Central memory CD8-positive, alpha-beta T cell (primary cell): ENCODE results near the gene CNP.

Experiments
- ATAC-seq: fragments of 150-1000 bp; cut with Tn5 transposase; replicated peaks from 2 replicates; pipeline ENCODE4 v1.10.0; 2022; ENCODE audit warnings: mild to moderate bottlenecking, moderate FRiP score, moderate number of reproducible peaks; ENCODE audit not compliant: poor library complexity, severe bottlenecking; ENCODE audit errors: extremely low read depth
- DNase-seq, 2 donors: peaks; one replicate each; pipeline ENCODE4 v3.0.0; 2021; ENCODE audit warnings: low spot score in 2 of 2
- H3K27ac Mint-ChIP-seq: one replicate; pipeline ENCODE4 v1.8.0; 2022; ENCODE audit warnings: low read depth, mild to moderate bottlenecking, moderate library complexity, mixed read lengths
- H3K27me3 Mint-ChIP-seq: one replicate; pipeline ENCODE4 v1.8.0; 2022; ENCODE audit warnings: mixed read lengths
- H3K36me3 Mint-ChIP-seq: one replicate; pipeline ENCODE4 v1.8.0; 2022; ENCODE audit warnings: mild to moderate bottlenecking, moderate library complexity, mixed read lengths; ENCODE audit not compliant: insufficient read depth
- H3K4me1 Mint-ChIP-seq: one replicate; pipeline ENCODE4 v1.8.0; 2022; ENCODE audit warnings: mixed read lengths
- H3K4me3 Mint-ChIP-seq: one replicate; pipeline ENCODE4 v1.8.0; 2022; ENCODE audit warnings: mild to moderate bottlenecking, moderate library complexity, mixed read lengths
- H3K9me3 Mint-ChIP-seq: one replicate; pipeline ENCODE4 v1.8.0; 2022; ENCODE audit warnings: mixed read lengths

The CNP gene

GRCh38 chr17:41985919-41986318 lies 19.3 kb downstream of the CNP start:
- no peaks in the 10 kb centered on the region for H3K9me3 Mint-ChIP-seq
- ATAC-seq, result no peak
- peaks cover 76% of the 10 kb centered on the region for H3K36me3 Mint-ChIP-seq
- no peak for DNase-seq
- H3K27me3 Mint-ChIP-seq, result no peaks in the 10 kb centered on the region
- H3K4me1 Mint-ChIP-seq, result peaks cover 5% of the 10 kb centered on the region
- no peak overlapping the region for H3K27ac Mint-ChIP-seq
- no peak overlapping the region for H3K4me3 Mint-ChIP-seq

GRCh38 chr17:41986634-41987033 lies 20.0 kb downstream of the CNP start:
- Mint-ChIP-seq H3K27ac (no peak overlapping the region), H3K27me3 (no peaks in the 10 kb centered on the region), H3K4me1 (peaks cover 5% of the 10 kb centered on the region), H3K36me3 (peaks cover 71% of the 10 kb centered on the region), H3K9me3 (no peaks in the 10 kb centered on the region), H3K4me3 (no peak overlapping the region)
- no peak for DNase-seq
- ATAC-seq, result no peak

- no peaks in the 10 kb centered on the region for H3K9me3 Mint-ChIP-seq
- DNase-seq, result no peak
- no peak overlapping the region for H3K27ac Mint-ChIP-seq
- ATAC-seq, result no peak
- H3K27me3 Mint-ChIP-seq, result no peaks in the 10 kb centered on the region
- no peak overlapping the region for H3K4me3 Mint-ChIP-seq
- H3K4me1 Mint-ChIP-seq, result peaks cover 5% of the 10 kb centered on the region
- H3K36me3 Mint-ChIP-seq, result peaks cover 66% of the 10 kb centered on the region
Measured at GRCh38 chr17:41987642-41988041, 21.0 kb downstream of the CNP start.

- ATAC-seq, result no peak
- Mint-ChIP-seq H3K9me3 (no peaks in the 10 kb centered on the region), H3K27ac (no peak overlapping the region), H3K36me3 (peaks cover 68% of the 10 kb centered on the region), H3K27me3 (no peaks in the 10 kb centered on the region), H3K4me3 (no peak overlapping the region), H3K4me1 (peaks cover 5% of the 10 kb centered on the region)
- no peak for DNase-seq
Measured at GRCh38 chr17:41988418-41988817, 21.8 kb downstream of the CNP start.

GRCh38 chr17:41989702-41990419 lies 23.3 kb downstream of the CNP start:
- Mint-ChIP-seq H3K9me3 (no peaks in the 10 kb centered on the region), H3K4me1 (no peaks in the 10 kb centered on the region), H3K4me3 (no peak overlapping the region), H3K27ac (no peak overlapping the region), H3K27me3 (no peaks in the 10 kb centered on the region), H3K36me3 (peaks cover 70% of the 10 kb centered on the region)
- no peak for ATAC-seq
- DNase-seq, result no peak

- Mint-ChIP-seq H3K4me1 (no peaks in the 10 kb centered on the region), H3K27me3 (no peaks in the 10 kb centered on the region), H3K27ac (no peak overlapping the region), H3K4me3 (no peak overlapping the region), H3K9me3 (no peaks in the 10 kb centered on the region), H3K36me3 (peaks cover 78% of the 10 kb centered on the region)
- DNase-seq (no peak), ATAC-seq (no peak)
Measured at GRCh38 chr17:41992576-41992975, 26.0 kb downstream of the CNP start.

- no peak for ATAC-seq
- Mint-ChIP-seq H3K4me1 (peaks cover 10% of the 10 kb centered on the region), H3K9me3 (no peaks in the 10 kb centered on the region), H3K4me3 (no peak overlapping the region), H3K27ac (no peak overlapping the region), H3K27me3 (no peaks in the 10 kb centered on the region), H3K36me3 (peaks cover 86% of the 10 kb centered on the region)
- no peak for DNase-seq
Measured at GRCh38 chr17:41996855-41997164, 30.2 kb downstream of the CNP start.

- Mint-ChIP-seq H3K4me1 (peaks cover 26% of the 10 kb centered on the region), H3K27ac (no peak overlapping the region), H3K9me3 (no peaks in the 10 kb centered on the region), H3K27me3 (no peaks in the 10 kb centered on the region), H3K4me3 (no peak overlapping the region), H3K36me3 (peaks cover 85% of the 10 kb centered on the region)
- DNase-seq (no peak), ATAC-seq (no peak)
Measured at GRCh38 chr17:41998497-41998896, 31.9 kb downstream of the CNP start.

- Mint-ChIP-seq H3K27me3 (no peaks in the 10 kb centered on the region), H3K4me1 (peaks cover 35% of the 10 kb centered on the region), H3K4me3 (no peak overlapping the region), H3K36me3 (peaks cover 64% of the 10 kb centered on the region), H3K27ac (no peak overlapping the region), H3K9me3 (no peaks in the 10 kb centered on the region)
- no peak for DNase-seq
- ATAC-seq, result no peak
Measured at GRCh38 chr17:42000413-42001133, 34.0 kb downstream of the CNP start.

GRCh38 chr17:42001729-42002128 lies 35.1 kb downstream of the CNP start:
- DNase-seq, result no peak
- Mint-ChIP-seq H3K4me1 (peaks cover 37% of the 10 kb centered on the region), H3K4me3 (no peak overlapping the region), H3K27ac (no peak overlapping the region), H3K36me3 (peaks cover 52% of the 10 kb centered on the region), H3K9me3 (no peaks in the 10 kb centered on the region), H3K27me3 (no peaks in the 10 kb centered on the region)
- ATAC-seq, result no peak

GRCh38 chr17:42002175-42002791 lies 35.7 kb downstream of the CNP start:
- Mint-ChIP-seq H3K4me1 (peaks cover 41% of the 10 kb centered on the region), H3K27me3 (no peaks in the 10 kb centered on the region), H3K9me3 (no peaks in the 10 kb centered on the region), H3K36me3 (peaks cover 50% of the 10 kb centered on the region), H3K27ac (no peak overlapping the region), H3K4me3 (no peak overlapping the region)
- ATAC-seq, result no peak
- DNase-seq, result no peak

GRCh38 chr17:42002792-42003301 lies 36.3 kb downstream of the CNP start:
- H3K36me3 Mint-ChIP-seq, result peaks cover 44% of the 10 kb centered on the region
- no peak overlapping the region for H3K27ac Mint-ChIP-seq
- H3K27me3 Mint-ChIP-seq, result no peaks in the 10 kb centered on the region
- ATAC-seq (no peak), DNase-seq (no peak)
- peaks cover 42% of the 10 kb centered on the region for H3K4me1 Mint-ChIP-seq
- no peaks in the 10 kb centered on the region for H3K9me3 Mint-ChIP-seq
- H3K4me3 Mint-ChIP-seq, result no peak overlapping the region

GRCh38 chr17:42005166-42005565 lies 38.6 kb downstream of the CNP start:
- peak overlapping the region; percentile 23 for H3K27ac Mint-ChIP-seq
- peaks cover 31% of the 10 kb centered on the region for H3K36me3 Mint-ChIP-seq
- no peak overlapping the region for H3K4me3 Mint-ChIP-seq
- H3K9me3 Mint-ChIP-seq, result no peaks in the 10 kb centered on the region
- H3K4me1 Mint-ChIP-seq, result peaks cover 55% of the 10 kb centered on the region
- ATAC-seq, result no peak
- H3K27me3 Mint-ChIP-seq, result no peaks in the 10 kb centered on the region
- DNase-seq, result no peak
